ENCODE measurements around the gene SPON1. TPM values are rescaled to one million over a fixed set of nuclear protein-coding genes. Genes with fewer than 3 reads are reported as not detected.
"Not testable (repeated sequence)": the region's sequence is repeated elsewhere in the genome, so short reads cannot be mapped to it uniquely, and the experiment has no call there.

SPON1 gene
- total RNA-seq, 1 experiment from 2014 or later, result 0.20 TPM

GRCh38 chr11:14251754-14252153 lies 289.2 kb downstream of the SPON1 start:
- no peak overlapping the region for H3K27ac ChIP-seq (ENCODE audit: insufficient read length, low read depth, low read length)
- no peaks in the 10 kb centered on the region for H3K9me3 ChIP-seq (ENCODE audit: control insufficient read depth, low read depth, low read length)
- no peak overlapping the region for H3K4ac ChIP-seq (ENCODE audit: low read depth, low read length)
- WGBS (ENCODE audit: extremely low coverage, insufficient read length, low lambda C conversion rate), result no CpG with 5 or more reads among the region's 5 CpGs
- H3K18ac ChIP-seq (ENCODE audit: insufficient read length, low read depth, low read length), result no peak overlapping the region
- Mint-ChIP-seq H3K27me3 (ENCODE audit: low read depth) (peaks cover 3% of the 10 kb centered on the region), H3K4me1 (peaks cover 16 to 19% of the 10 kb centered on the region in 2 experiments), H3K36me3 (ENCODE audit: insufficient read depth in 1 of 3, low read depth in 3 of 3) (no peaks in the 10 kb centered on the region), H3K27ac (no peak overlapping the region), H3K4me3 (no peak overlapping the region), H3K9me3 (no peaks in the 10 kb centered on the region)
- no peak overlapping the region for H2BK120ac ChIP-seq (ENCODE audit: low read depth, low read length, poor library complexity, severe bottlenecking)
- H3K23ac ChIP-seq (ENCODE audit: insufficient read length, low read depth, low read length), result no peak overlapping the region
- H3K4me1 ChIP-seq (ENCODE audit: insufficient read depth, low read length), result peaks cover 3% of the 10 kb centered on the region; the same call in 1 of the 2 replicates
- no peak for TF ChIP-seq CTCF (conservative IDR thresholded peaks at IDR 0.05)
- no peak overlapping the region for H3K9ac ChIP-seq (ENCODE audit: extremely low read depth, insufficient read length, low read length)
- H3K4me2 ChIP-seq (ENCODE audit: insufficient read depth, insufficient read length, low read length), result no peak overlapping the region
- no peaks in the 10 kb centered on the region for H3K79me1 ChIP-seq (ENCODE audit: insufficient read depth, low read depth, low read length, poor library complexity, severe bottlenecking)
- no peak overlapping the region for H4K91ac ChIP-seq (ENCODE audit: insufficient read length, low read depth, low read length)
- H2BK15ac ChIP-seq (ENCODE audit: low read depth, low read length), result no peak overlapping the region
- no peak overlapping the region for H2BK5ac ChIP-seq (ENCODE audit: insufficient read length, low read length)
- no peak overlapping the region for H3K56ac ChIP-seq (ENCODE audit: insufficient read length, low read depth, low read length)
- no peaks in the 10 kb centered on the region for H3K23me2 ChIP-seq (ENCODE audit: insufficient read length, low read depth, low read length, poor library complexity, severe bottlenecking)
- H2AFZ ChIP-seq (ENCODE audit: low read length), result no peak overlapping the region
- H2BK12ac ChIP-seq (ENCODE audit: insufficient read length, low read depth, low read length), result no peak overlapping the region
- no peaks in the 10 kb centered on the region for H4K20me1 ChIP-seq (ENCODE audit: control insufficient read depth, insufficient read depth, insufficient read length)
- no peak overlapping the region for H3K14ac ChIP-seq (ENCODE audit: insufficient read depth, low read length)
- H4K5ac ChIP-seq (ENCODE audit: insufficient read length, low read depth, low read length), result no peak overlapping the region
- H2AK5ac ChIP-seq (ENCODE audit: insufficient read length, low read length), result no peak overlapping the region
- H3T11ph ChIP-seq (ENCODE audit: low read length), result no peak overlapping the region
- H2BK20ac ChIP-seq (ENCODE audit: low read depth, low read length, poor library complexity, severe bottlenecking), result no peak overlapping the region
- H3K79me2 ChIP-seq (ENCODE audit: insufficient read depth, low read length), result no peaks in the 10 kb centered on the region
- H4K8ac ChIP-seq (replicated peaks; ENCODE audit: insufficient read length, low read depth, low read length), result no peak overlapping the region
- no peaks in the 10 kb centered on the region for H3K27me3 ChIP-seq (ENCODE audit: insufficient read depth, low read length)
- no peak for DNase-seq

- not testable (repeated sequence) for H3K4ac ChIP-seq (ENCODE audit: low read depth, low read length); H3K23ac ChIP-seq (ENCODE audit: insufficient read length, low read depth, low read length); H4K20me1 ChIP-seq (ENCODE audit: control insufficient read depth, insufficient read depth, insufficient read length); H3K9me3 ChIP-seq (ENCODE audit: control insufficient read depth, low read depth, low read length); H2BK20ac ChIP-seq (ENCODE audit: low read depth, low read length, poor library complexity, severe bottlenecking); H3K36me3 Mint-ChIP-seq (ENCODE audit: insufficient read depth in 1 of 3, low read depth in 3 of 3); H4K8ac ChIP-seq (replicated peaks; ENCODE audit: insufficient read length, low read depth, low read length); DNase-seq; H3K27me3 ChIP-seq (ENCODE audit: insufficient read depth, low read length); H2BK15ac ChIP-seq (ENCODE audit: low read depth, low read length); H3K14ac ChIP-seq (ENCODE audit: insufficient read depth, low read length); H4K5ac ChIP-seq (ENCODE audit: insufficient read length, low read depth, low read length); H3K27ac ChIP-seq (ENCODE audit: insufficient read length, low read depth, low read length); H2BK12ac ChIP-seq (ENCODE audit: insufficient read length, low read depth, low read length); H2AFZ ChIP-seq (ENCODE audit: low read length); H3K4me3 Mint-ChIP-seq; H2AK5ac ChIP-seq (ENCODE audit: insufficient read length, low read length); H4K91ac ChIP-seq (ENCODE audit: insufficient read length, low read depth, low read length); H3K79me1 ChIP-seq (ENCODE audit: insufficient read depth, low read depth, low read length, poor library complexity, severe bottlenecking); H3K9me3 Mint-ChIP-seq; H2BK120ac ChIP-seq (ENCODE audit: low read depth, low read length, poor library complexity, severe bottlenecking); H3K9ac ChIP-seq (ENCODE audit: extremely low read depth, insufficient read length, low read length); H3K18ac ChIP-seq (ENCODE audit: insufficient read length, low read depth, low read length); H3K4me2 ChIP-seq (ENCODE audit: insufficient read depth, insufficient read length, low read length); H2BK5ac ChIP-seq (ENCODE audit: insufficient read length, low read length); H3K27me3 Mint-ChIP-seq (ENCODE audit: low read depth); H3K23me2 ChIP-seq (ENCODE audit: insufficient read length, low read depth, low read length, poor library complexity, severe bottlenecking); H3K27ac Mint-ChIP-seq; H3K79me2 ChIP-seq (ENCODE audit: insufficient read depth, low read length); H3K4me1 ChIP-seq (ENCODE audit: insufficient read depth, low read length); H3K56ac ChIP-seq (ENCODE audit: insufficient read length, low read depth, low read length); H3T11ph ChIP-seq (ENCODE audit: low read length)
- no CpG with 5 or more reads among the region's 12 CpGs for WGBS (ENCODE audit: extremely low coverage, insufficient read length, low lambda C conversion rate)
- peaks cover 16 to 18% of the 10 kb centered on the region in 2 experiments for H3K4me1 Mint-ChIP-seq
Measured at GRCh38 chr11:14252501-14252900, 290.0 kb downstream of the SPON1 start.

Data from H9 (cell line).